HepG2 (cell line): ENCODE data around the gene NFE2L2. TPM values are rescaled to one million over a fixed set of nuclear protein-coding genes. Genes with fewer than 3 reads are reported as not detected.

ENCODE experiments used
- ARID2 ChIP-seq: sonication (generic); formaldehyde crosslinking; IDR thresholded peaks from 2 replicates; pipeline ENCODE4 v1.8.1; 2022; ENCODE audit warnings: mild to moderate bottlenecking, missing genetic modification reagents, borderline replicate concordance
- ARID4A ChIP-seq: sonication (generic); formaldehyde crosslinking; IDR thresholded peaks from 2 replicates; pipeline ENCODE4 v1.5.0; 2020; ENCODE audit warnings: mild to moderate bottlenecking, missing genetic modification reagents, borderline replicate concordance
- CEBPB ChIP-seq: IDR thresholded peaks from 2 replicates; pipeline ENCODE4 v1.6.1; 2011; ENCODE audit warnings: low read depth, low read length, improper control_type of control experiment, borderline replicate concordance
- EHMT2 ChIP-seq: fragments of 200-600 bp; sonication (generic); IDR thresholded peaks from 2 replicates; pipeline ENCODE4 v1.7.0; 2017; ENCODE audit warnings: antibody characterized with exemption, low read depth, low read length, borderline replicate concordance
- HMGXB3 ChIP-seq: sonication (generic); formaldehyde crosslinking; IDR thresholded peaks from 2 replicates; pipeline ENCODE4 v1.4.0; 2020; ENCODE audit warnings: missing genetic modification reagents, borderline replicate concordance
- RXRA ChIP-seq: sonication (generic); formaldehyde crosslinking; IDR thresholded peaks from 2 replicates; pipeline ENCODE4 v1.5.1; 2020; ENCODE audit warnings: missing genetic modification reagents
- SIX1 ChIP-seq: sonication (generic); formaldehyde crosslinking; IDR thresholded peaks from 2 replicates; pipeline ENCODE4 v1.4.0; 2020; ENCODE audit warnings: missing genetic modification reagents, borderline replicate concordance
- SNAPC2 ChIP-seq: sonication (generic); formaldehyde crosslinking; IDR thresholded peaks from 2 replicates; pipeline ENCODE4 v1.8.1; 2022; ENCODE audit warnings: mild to moderate bottlenecking, missing genetic modification reagents
- TCF12 ChIP-seq, 2 experiments: fragments of 450-650 bp in 1 of 2; sonication (generic) in 1 of 2; formaldehyde crosslinking in 1 of 2; IDR thresholded peaks; 2 replicates each; pipeline versions ENCODE4 v1.6.1 to v1.8.0; 2017 to 2022; ENCODE audit warnings: antibody characterized with exemption in 1 of 2, mild to moderate bottlenecking in 1 of 2, missing genetic modification reagents in 1 of 2, moderate library complexity in 1 of 2
- ZBTB2 ChIP-seq: sonication (generic); formaldehyde crosslinking; IDR thresholded peaks from 2 replicates; pipeline ENCODE4 v1.8.0; 2022; ENCODE audit warnings: low read depth, missing genetic modification reagents
- ZNF512B ChIP-seq: sonication (generic); formaldehyde crosslinking; IDR thresholded peaks from 2 replicates; pipeline ENCODE4 v1.5.1; 2020; ENCODE audit warnings: missing genetic modification reagents, mild to moderate bottlenecking, borderline replicate concordance
- ZNF788 ChIP-seq: sonication (generic); formaldehyde crosslinking; IDR thresholded peaks from 2 replicates; pipeline ENCODE4 v1.5.0; 2020; ENCODE audit warnings: mild to moderate bottlenecking, missing genetic modification reagents, borderline replicate concordance
- polyA plus RNA-seq, 8 experiments: library from polyadenylated mRNA; depleted of rRNA in 3 of 8; stranded (reverse) in 7 of 8; unstranded in 1 of 8; fragments of >200 nt; fragmentation: Illumina TruSeq in 4 of 8; extraction: Trizol in 4 of 8; gene quantifications; 2 replicates each; pipeline versions ENCODE4 v1.2.1 to v1.2.3, GENCODE V29; 2011 to 2016; ENCODE audit warnings: low read depth in 4 of 8, missing spikeins in 1 of 8, mixed read lengths in 1 of 8; ENCODE audit not compliant: insufficient read depth in 1 of 8
- total RNA-seq, 5 experiments: library from RNA; depleted of rRNA; stranded (reverse); fragments of >200 nt; fragmentation: Illumina TruSeq; extraction: Trizol; gene quantifications; 2 replicates each; pipeline ENCODE4 v1.2.3, GENCODE V29; 2016; ENCODE audit warnings: low read depth in 1 of 5

NFE2L2 gene
- total and polyA plus RNA-seq, 2 of the 13 experiments (the other 11 are each of a cell fraction or from before 2014, with no cell fraction given), result 84.6 to 215 TPM

- TF ChIP-seq HMGXB3 (peak; percentile 28; the same call in 1 of the 2 replicates), SNAPC2 (CRISPR knock-in tag) (0 out of 2 replicates have a peak, but pooled peaks have one; percentile 31), TCF12 (IDR thresholded peaks at IDR 0.05) (no peak), TCF12 (CRISPR knock-in tag; IDR thresholded peaks at IDR 0.05) (peak; percentile 65; the same call in 1 of the 2 replicates), EHMT2 (no peak), ZNF512B (CRISPR knock-in tag) (0 out of 2 replicates have a peak, but pooled peaks have one; percentile 57), ZNF788 (CRISPR knock-in tag) (peak; percentile 43; the same call in 1 of the 2 replicates), CEBPB (no peak), ARID4A (CRISPR knock-in tag) (peak; percentile 63), ARID2 (0 out of 2 replicates have a peak, but pooled peaks have one; percentile 40), ZBTB2 (CRISPR knock-in tag) (peak; percentile 65), SIX1 (CRISPR knock-in tag) (no peak; the same call in 1 of the 2 replicates), RXRA (no peak; the same call in 1 of the 2 replicates)
Measured at GRCh38 chr2:177212106-177212890, 52.2 kb downstream of the NFE2L2 start, which contains the start of gene HNRNPA3 (continued).
